GM12801 (cell line): ENCODE data around the gene MLEC.

ENCODE experiments used
- TF ChIP-seq, protein P1 (sequence below): IDR thresholded peaks from one replicate; pipeline ENCODE4 v1.5.1; 2011; ENCODE audit warnings: control low read depth; ENCODE audit not compliant: insufficient read length; ENCODE audit errors: extremely low read depth

Gene MLEC

DNA sequence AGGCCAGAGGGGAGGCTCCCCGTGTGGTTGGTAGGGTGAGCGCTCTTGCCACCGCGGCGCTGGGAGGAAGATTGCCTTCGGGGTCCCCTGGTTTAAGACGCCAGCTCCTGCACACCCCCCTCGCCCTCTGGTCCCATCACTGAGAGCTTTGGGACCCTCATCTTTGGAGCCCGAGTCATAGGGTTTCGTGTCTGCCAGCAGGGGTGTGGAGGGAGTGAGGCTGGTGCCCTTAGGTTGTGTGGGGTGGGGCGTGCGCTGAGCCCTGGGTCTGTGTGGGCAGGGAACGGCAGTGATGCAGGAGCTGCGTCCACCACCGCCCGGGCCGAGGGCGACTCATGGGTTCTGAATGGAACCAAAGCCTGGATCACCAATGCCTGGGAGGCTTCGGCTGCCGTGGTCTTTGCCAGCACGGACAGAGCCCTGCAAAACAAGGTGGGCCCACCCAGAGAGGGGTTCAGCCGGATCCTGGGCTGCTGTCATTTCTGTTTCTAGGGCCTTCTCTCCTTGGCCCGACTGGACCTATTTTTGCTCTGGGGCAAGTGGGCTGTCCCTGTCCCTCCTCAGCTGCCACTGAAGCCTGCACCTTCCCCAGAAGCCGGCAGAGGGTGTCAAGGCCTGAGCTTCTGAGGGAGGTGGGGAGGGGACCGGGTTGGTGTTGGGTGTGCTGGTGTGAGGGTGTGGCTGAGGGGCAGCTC, 50.8 kb downstream of the MLEC start:
- TF ChIP-seq, protein P1, sequence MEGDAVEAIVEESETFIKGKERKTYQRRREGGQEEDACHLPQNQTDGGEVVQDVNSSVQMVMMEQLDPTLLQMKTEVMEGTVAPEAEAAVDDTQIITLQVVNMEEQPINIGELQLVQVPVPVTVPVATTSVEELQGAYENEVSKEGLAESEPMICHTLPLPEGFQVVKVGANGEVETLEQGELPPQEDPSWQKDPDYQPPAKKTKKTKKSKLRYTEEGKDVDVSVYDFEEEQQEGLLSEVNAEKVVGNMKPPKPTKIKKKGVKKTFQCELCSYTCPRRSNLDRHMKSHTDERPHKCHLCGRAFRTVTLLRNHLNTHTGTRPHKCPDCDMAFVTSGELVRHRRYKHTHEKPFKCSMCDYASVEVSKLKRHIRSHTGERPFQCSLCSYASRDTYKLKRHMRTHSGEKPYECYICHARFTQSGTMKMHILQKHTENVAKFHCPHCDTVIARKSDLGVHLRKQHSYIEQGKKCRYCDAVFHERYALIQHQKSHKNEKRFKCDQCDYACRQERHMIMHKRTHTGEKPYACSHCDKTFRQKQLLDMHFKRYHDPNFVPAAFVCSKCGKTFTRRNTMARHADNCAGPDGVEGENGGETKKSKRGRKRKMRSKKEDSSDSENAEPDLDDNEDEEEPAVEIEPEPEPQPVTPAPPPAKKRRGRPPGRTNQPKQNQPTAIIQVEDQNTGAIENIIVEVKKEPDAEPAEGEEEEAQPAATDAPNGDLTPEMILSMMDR: no peak

DNA sequence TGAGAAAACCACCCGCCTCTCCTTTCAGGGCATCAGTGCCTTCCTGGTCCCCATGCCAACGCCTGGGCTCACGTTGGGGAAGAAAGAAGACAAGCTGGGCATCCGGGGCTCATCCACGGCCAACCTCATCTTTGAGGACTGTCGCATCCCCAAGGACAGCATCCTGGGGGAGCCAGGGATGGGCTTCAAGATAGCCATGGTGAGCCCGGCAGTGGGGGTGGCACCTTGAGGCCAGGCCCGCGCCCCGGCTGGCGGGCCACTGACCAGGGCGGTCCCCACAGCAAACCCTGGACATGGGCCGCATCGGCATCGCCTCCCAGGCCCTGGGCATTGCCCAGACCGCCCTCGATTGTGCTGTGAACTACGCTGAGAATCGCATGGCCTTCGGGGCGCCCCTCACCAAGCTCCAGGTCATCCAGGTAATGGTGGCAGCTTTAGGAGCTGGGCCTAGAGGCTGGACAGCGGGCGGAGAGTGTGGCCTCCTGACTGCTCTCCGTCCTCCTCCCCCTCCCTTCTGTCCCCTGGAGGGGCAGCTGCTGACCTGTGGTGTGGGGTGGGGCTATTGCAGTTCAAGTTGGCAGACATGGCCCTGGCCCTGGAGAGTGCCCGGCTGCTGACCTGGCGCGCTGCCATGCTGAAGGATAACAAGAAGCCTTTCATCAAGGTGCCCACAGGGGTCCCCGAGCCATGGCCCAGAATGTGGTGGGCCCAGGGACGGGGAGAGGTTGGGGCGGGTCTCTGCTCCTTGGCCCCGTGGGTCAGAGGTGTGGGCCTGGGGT, 51.5 kb downstream of the MLEC start:
- TF ChIP-seq, protein P1: no peak

DNA sequence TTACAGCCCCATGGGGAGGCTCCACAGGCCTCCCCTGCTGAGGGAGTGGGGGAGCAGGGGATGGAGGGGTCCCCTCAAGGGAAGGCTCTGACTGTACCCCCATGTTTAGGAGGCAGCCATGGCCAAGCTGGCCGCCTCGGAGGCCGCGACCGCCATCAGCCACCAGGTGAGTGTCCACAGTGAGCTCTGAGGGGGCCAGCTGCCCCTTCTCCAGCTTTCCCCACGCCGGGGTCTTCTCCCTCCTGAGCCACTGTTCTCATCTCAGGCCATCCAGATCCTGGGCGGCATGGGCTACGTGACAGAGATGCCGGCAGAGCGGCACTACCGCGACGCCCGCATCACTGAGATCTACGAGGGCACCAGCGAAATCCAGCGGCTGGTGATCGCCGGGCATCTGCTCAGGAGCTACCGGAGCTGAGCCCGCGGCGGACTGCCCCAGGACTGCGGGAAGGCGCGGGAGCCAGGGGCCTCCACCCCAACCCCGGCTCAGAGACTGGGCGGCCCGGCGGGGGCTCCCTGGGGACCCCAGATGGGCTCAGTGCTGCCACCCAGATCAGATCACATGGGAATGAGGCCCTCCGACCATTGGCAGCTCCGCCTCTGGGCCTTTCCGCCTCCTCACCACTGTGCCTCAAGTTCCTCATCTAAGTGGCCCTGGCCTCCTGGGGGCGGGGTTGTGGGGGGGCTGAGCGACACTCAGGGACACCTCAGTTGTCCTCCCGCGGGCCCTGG, 52.2 kb downstream of the MLEC start:
- TF ChIP-seq, protein P1: no peak

DNA sequence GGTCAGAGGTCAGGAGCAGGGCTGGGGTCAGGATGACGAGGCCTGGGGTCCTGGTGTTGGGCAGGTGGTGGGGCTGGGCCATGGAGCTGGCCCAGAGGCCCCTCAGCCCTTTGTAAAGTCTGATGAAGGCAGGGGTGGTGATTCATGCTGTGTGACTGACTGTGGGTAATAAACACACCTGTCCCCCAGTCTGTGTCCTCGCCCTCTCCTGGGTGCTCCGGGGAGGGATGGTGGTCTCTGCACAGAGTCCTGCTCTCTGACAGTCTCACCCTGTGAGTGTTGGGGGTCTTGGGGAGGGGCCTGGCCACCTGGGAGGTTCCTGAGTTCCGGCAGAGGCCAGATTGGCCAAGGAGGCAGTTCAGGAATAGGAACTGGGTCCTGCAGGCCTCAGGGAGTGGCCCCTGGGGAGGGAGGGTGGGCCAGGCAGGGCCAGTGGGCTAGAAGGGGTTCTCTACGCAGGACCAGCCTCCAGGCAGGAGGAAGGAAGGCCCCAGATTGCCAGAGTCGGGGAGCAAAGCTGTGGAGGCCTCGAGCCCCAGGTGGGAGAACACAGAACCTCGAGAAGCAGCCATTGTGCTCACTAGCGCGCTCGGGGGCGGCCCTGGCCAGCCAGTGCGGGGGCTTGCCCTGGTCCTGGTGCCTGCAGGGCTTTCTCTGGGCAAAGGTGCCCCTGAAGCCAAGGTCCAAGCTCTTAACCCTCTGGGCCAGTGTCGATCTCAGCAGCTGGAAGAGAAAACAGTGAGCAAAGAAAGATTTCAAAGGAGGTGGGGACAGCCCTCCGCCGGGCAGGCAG, 53.1 kb downstream of the MLEC start:
- TF ChIP-seq, protein P1: no peak

DNA sequence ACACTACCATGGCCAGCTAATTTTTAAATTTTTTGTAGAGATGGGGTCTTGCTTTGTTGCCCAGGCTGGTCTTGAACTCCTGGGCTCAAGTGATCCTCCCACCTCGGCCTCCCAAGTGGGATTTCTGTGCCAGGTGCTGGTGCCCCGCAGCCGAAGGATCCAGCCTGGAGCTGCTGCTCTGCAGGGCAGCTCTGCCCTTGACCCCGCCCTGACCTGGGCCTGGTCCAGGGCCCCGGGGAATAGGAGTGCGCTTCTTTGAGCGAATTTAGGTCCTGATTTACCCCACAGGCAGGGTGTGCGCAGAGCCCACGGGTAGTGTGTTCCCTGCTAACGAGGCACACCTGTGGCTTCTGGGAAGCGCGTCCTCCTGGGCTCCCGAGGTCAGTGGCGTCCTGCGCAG, 53.9 kb downstream of the MLEC start:
- TF ChIP-seq, protein P1: no peak

DNA sequence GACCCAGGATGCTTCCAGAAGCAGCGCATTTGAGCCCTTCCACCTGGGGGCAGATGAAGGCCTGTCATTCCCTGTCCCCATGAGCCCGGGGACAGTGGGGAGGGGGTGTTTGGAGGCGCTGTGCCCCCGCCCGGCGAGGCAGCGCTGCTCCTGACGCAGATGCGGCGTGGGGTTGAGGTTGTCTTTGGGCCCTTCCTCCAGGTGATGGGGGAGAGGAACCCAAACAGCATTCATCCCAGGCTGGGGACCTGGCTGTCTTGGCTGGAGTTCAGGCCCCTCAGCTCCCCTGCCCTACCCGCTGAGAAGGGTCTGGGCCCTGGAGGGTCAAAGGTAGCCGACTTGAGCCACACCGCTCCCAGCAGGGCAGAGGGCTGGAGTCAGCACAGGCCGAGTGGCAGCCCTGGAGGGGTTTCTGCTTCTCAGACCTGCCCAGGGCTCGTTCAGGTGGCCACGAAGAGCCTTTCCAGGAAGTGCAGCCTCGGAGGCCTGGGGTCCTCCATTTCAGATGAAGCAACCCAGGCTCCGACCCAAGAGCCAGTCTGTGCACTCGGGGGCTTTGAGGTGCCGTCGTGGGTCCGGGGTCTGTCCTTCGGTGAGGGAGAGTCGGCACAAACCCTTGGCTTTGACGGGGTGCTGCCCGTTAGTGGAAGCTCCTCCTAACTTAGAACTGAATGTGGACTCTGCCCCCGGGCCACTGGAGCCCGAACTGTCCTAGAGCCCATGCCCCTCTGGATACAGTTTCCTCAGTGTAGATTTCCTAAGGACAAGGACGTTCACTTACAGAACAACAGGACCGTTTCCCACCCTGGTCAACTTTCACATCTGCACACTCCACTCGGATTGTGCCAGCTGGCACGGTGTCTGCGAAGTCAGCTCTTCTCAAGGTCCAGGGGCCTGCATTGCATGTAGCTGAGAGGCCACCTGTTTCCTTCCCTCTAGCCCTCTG, 54.8 kb downstream of the MLEC start:
- TF ChIP-seq, protein P1: no peak
